ENCODE data around the gene KRT1. TPM values are rescaled to one million over a fixed set of nuclear protein-coding genes. Genes with fewer than 3 reads are reported as not detected.
A peak's percentile ranks its signal among the peaks of the same experiment; 100 is the strongest.

The KRT1 gene
- polyA plus RNA-seq, 1 of the 3 experiments (the other 2 are of a cell fraction), result not detected

DNA sequence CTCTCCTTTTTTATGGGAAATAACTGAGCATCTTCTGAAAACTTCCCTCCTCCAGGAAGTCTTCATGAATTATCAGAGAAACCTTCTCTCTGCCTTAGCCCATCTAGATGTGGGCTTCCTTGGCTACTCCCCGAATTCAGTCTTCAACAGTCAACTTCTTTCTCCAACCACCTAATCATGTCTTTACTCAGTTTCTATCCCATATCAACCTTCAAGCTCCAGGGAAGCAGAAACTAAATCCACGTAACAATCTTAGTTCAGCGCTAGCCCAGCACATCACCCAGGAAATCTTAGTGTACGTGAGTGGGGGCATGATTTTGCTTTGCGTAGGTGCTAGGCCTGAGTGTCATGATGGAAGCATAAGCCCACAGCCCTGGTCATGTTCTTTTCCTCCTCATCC is 35.9 kb upstream of the KRT1 start:
- Histone ChIP-seq H2AFZ (ENCODE audit: low read depth) (no peak overlapping the region), H3K9ac (no peak overlapping the region), H3K79me2 (ENCODE audit: insufficient read depth) (no peaks in the 10 kb centered on the region; the same call in 1 of the 2 replicates), H4K20me1 (ENCODE audit: insufficient read depth) (no peaks in the 10 kb centered on the region), H3K9me2 (no peaks in the 10 kb centered on the region), H3K36me3 (replicated peaks in 1 of 2; ENCODE audit: control insufficient read depth in 1 of 2, insufficient read depth in 2 of 2, low read length in 1 of 2) (no peaks in the 10 kb centered on the region), H3F3A (replicated peaks; ENCODE audit: insufficient read depth) (no peaks in the 10 kb centered on the region), H3K9me3 (no peaks in the 10 kb centered on the region), H3K27me3 (ENCODE audit: insufficient read depth) (peaks cover 44% of the 10 kb centered on the region), H3K4me1 (ENCODE audit: control insufficient read depth in 1 of 2, insufficient read depth in 2 of 2, low read depth in 1 of 2, low read length in 1 of 2) (no peaks in the 10 kb centered on the region), H3K27ac (ENCODE audit: low read depth in 2 of 2, low read length in 1 of 2) (no peak overlapping the region), H3K4me3 (ENCODE audit: low read depth in 2 of 2, low read length in 1 of 2) (no peak overlapping the region), H3K4me2 (no peak overlapping the region)
- CTCF ChIA-PET, result interaction anchor here (1.0 kb wide), 2 partner anchors 9 to 265 kb away, joined by 3 read pairs; no protein-coding TSS in a partner anchor
- 57% methylated on average over 5 of the region's 5 CpGs for WGBS (ENCODE audit: low lambda C conversion rate)
- POLR2A ChIA-PET, result no interaction called here
- TF ChIP-seq FOSL2 (IDR thresholded peaks at IDR 0.05; ENCODE audit: borderline replicate concordance, low read depth), result no peak
- no peak for DNase-seq

DNA sequence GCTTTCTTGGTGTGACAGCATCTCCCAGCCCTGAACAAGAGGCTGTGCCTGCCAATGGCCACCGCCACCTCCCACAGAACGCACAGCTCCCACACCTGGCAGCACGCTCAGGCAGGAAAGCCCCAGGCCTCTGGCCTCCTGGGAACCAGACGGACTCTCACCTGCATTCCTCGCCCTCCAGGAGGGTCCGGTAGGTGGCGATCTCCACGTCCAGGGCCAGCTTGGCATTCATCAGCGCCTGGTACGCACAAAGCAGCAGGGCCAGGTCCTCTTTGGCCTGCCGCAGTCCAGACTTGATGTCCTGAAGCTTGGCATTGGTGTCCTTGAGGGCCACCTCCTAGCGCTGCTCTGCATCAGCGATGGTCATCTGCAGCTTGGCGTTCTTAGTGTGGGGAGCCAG is 35.2 kb upstream of the KRT1 start:
- H3K27ac ChIP-seq (ENCODE audit: low read depth in 2 of 2, low read length in 1 of 2), result no peak overlapping the region
- POLR2A ChIA-PET, result no interaction called here
- CTCF ChIA-PET, result interaction anchor here (0.9 kb wide), 1 partner anchor 150 kb away, joined by 3 read pairs; no protein-coding TSS in a partner anchor
- H3K79me2 ChIP-seq (ENCODE audit: insufficient read depth), result no peaks in the 10 kb centered on the region; the same call in 1 of the 2 replicates
- whole genome bisulfite sequencing (ENCODE audit: low lambda C conversion rate), result 46% methylated on average over 8 of the region's 14 CpGs
- no peak overlapping the region for H2AFZ ChIP-seq (ENCODE audit: low read depth)
- H3K4me3 ChIP-seq (ENCODE audit: low read depth in 2 of 2, low read length in 1 of 2), result no peak overlapping the region
- no peaks in the 10 kb centered on the region for H4K20me1 ChIP-seq (ENCODE audit: insufficient read depth)
- no peaks in the 10 kb centered on the region for H3K4me1 ChIP-seq (ENCODE audit: control insufficient read depth in 1 of 2, insufficient read depth in 2 of 2, low read depth in 1 of 2, low read length in 1 of 2)
- H3K27me3 ChIP-seq (ENCODE audit: insufficient read depth), result peaks cover 44% of the 10 kb centered on the region
- H3K36me3 ChIP-seq (replicated peaks in 1 of 2; ENCODE audit: control insufficient read depth in 1 of 2, insufficient read depth in 2 of 2, low read length in 1 of 2), result no peaks in the 10 kb centered on the region
- no peak overlapping the region for H3K9ac ChIP-seq
- no peaks in the 10 kb centered on the region for H3K9me3 ChIP-seq
- DNase-seq, result peak; percentile 30
- H3F3A ChIP-seq (replicated peaks; ENCODE audit: insufficient read depth), result no peaks in the 10 kb centered on the region
- H3K4me2 ChIP-seq, result no peak overlapping the region
- no peaks in the 10 kb centered on the region for H3K9me2 ChIP-seq
- TF ChIP-seq RCOR1 (IDR thresholded peaks at IDR 0.05; ENCODE audit: low read length) (no peak), FOSL2 (IDR thresholded peaks at IDR 0.05; ENCODE audit: borderline replicate concordance, low read depth) (no peak), MEF2A (IDR thresholded peaks at IDR 0.05; ENCODE audit: borderline replicate concordance, low read depth) (no peak), GATA2 (CRISPR knock-in tag; IDR thresholded peaks at IDR 0.05) (no peak), SMC3 (IDR thresholded peaks at IDR 0.05; ENCODE audit: low read depth, low read length) (no peak), JUND (IDR thresholded peaks at IDR 0.05) (no peak), RXRA (IDR thresholded peaks at IDR 0.05; ENCODE audit: borderline replicate concordance, low read depth) (no peak), ELF1 (IDR thresholded peaks at IDR 0.05) (no peak), GABPA (IDR thresholded peaks at IDR 0.05; ENCODE audit: low read depth) (no peak), NRF1 (IDR thresholded peaks at IDR 0.05; ENCODE audit: low read depth, low read length) (no peak), FOXJ3 (CRISPR knock-in tag; IDR thresholded peaks at IDR 0.05) (no peak), MXI1 (IDR thresholded peaks at IDR 0.05; ENCODE audit: low read depth, low read length) (no peak), SIN3A (IDR thresholded peaks at IDR 0.05; ENCODE audit: borderline replicate concordance, low read depth, low read length) (no peak)
- TF ChIP-seq, protein P1, sequence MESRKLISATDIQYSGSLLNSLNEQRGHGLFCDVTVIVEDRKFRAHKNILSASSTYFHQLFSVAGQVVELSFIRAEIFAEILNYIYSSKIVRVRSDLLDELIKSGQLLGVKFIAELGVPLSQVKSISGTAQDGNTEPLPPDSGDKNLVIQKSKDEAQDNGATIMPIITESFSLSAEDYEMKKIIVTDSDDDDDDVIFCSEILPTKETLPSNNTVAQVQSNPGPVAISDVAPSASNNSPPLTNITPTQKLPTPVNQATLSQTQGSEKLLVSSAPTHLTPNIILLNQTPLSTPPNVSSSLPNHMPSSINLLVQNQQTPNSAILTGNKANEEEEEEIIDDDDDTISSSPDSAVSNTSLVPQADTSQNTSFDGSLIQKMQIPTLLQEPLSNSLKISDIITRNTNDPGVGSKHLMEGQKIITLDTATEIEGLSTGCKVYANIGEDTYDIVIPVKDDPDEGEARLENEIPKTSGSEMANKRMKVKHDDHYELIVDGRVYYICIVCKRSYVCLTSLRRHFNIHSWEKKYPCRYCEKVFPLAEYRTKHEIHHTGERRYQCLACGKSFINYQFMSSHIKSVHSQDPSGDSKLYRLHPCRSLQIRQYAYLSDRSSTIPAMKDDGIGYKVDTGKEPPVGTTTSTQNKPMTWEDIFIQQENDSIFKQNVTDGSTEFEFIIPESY (IDR thresholded peaks at IDR 0.05; ENCODE audit: borderline replicate concordance, low read depth), result no peak
- TF ChIP-seq, protein P2, sequence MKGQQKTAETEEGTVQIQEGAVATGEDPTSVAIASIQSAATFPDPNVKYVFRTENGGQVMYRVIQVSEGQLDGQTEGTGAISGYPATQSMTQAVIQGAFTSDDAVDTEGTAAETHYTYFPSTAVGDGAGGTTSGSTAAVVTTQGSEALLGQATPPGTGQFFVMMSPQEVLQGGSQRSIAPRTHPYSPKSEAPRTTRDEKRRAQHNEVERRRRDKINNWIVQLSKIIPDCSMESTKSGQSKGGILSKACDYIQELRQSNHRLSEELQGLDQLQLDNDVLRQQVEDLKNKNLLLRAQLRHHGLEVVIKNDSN (IDR thresholded peaks at IDR 0.05; ENCODE audit: borderline replicate concordance, low read depth), result no peak
- TF ChIP-seq, protein P3, sequence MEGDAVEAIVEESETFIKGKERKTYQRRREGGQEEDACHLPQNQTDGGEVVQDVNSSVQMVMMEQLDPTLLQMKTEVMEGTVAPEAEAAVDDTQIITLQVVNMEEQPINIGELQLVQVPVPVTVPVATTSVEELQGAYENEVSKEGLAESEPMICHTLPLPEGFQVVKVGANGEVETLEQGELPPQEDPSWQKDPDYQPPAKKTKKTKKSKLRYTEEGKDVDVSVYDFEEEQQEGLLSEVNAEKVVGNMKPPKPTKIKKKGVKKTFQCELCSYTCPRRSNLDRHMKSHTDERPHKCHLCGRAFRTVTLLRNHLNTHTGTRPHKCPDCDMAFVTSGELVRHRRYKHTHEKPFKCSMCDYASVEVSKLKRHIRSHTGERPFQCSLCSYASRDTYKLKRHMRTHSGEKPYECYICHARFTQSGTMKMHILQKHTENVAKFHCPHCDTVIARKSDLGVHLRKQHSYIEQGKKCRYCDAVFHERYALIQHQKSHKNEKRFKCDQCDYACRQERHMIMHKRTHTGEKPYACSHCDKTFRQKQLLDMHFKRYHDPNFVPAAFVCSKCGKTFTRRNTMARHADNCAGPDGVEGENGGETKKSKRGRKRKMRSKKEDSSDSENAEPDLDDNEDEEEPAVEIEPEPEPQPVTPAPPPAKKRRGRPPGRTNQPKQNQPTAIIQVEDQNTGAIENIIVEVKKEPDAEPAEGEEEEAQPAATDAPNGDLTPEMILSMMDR (IDR thresholded peaks at IDR 0.05), result no peak; the same call in 1 of the 2 replicates
- TF ChIP-seq, protein P4, sequence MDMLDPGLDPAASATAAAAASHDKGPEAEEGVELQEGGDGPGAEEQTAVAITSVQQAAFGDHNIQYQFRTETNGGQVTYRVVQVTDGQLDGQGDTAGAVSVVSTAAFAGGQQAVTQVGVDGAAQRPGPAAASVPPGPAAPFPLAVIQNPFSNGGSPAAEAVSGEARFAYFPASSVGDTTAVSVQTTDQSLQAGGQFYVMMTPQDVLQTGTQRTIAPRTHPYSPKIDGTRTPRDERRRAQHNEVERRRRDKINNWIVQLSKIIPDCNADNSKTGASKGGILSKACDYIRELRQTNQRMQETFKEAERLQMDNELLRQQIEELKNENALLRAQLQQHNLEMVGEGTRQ (IDR thresholded peaks at IDR 0.05; ENCODE audit: borderline replicate concordance, low read depth, low read length), result no peak
